ENCODE results near the gene TRPC5OS. TPM values are rescaled to one million over a fixed set of nuclear protein-coding genes. Genes with fewer than 3 reads are reported as not detected.

Gene TRPC5OS
- total RNA-seq, 1 donor from 2014 or later = not detected

GRCh38 chrX:111892375-111892774 is 16.4 kb downstream of the TRPC5OS start:
- DNase-seq (ENCODE audit: low spot score) (no peak), ATAC-seq (no peak)

- DNase-seq (ENCODE audit: low spot score) = no peak
- ATAC-seq = no peak
Observed at GRCh38 chrX:111896148-111896547, 20.2 kb downstream of the TRPC5OS start.

DNA sequence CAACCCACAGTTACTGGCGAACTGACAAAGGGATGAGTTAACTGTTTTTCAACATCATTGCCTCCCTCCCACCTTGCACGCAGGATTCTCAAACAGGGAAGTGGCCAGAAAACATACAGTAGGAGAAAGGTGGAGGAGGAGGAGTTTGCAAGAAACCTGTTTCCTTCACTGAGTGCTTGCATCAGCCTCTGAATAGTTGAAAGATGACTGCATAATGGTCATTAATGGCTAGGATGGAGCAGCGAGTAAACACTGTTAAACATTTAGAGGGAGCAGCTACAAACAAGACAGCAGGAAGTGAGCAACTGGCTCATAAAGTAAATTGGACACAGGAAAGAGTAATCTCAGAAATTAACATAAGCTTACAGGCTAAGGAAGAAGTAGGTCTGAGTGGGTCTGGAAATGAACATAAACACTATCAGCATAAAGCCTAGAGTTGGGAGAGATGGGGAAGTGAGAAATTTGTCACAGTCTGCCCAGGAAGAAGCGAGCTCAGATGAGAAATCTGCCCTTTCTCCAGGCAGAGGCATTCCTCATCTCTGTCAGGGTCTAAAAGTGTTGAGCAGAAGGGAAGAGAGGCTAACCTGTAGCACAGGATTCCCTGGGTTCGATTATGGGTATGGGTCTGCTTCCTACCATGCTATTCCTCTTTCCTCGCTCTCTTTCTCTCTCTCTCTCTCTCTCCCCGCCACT is 38.6 kb downstream of the TRPC5OS start:
- no peak for ATAC-seq
- DNase-seq (ENCODE audit: low spot score) = no peak

GRCh38 chrX:111917591-111917990 is 41.6 kb downstream of the TRPC5OS start:
- no peak for ATAC-seq
- DNase-seq (ENCODE audit: low spot score) = no peak

- DNase-seq (ENCODE audit: low spot score) (no peak), ATAC-seq (no peak)
Observed at GRCh38 chrX:111928456-111928855, 52.5 kb downstream of the TRPC5OS start.

Other genes with a start within 250 kb of the TRPC5OS start
- gene ALG13, start 195.0 kb upstream of the TRPC5OS start, total RNA-seq = 20.6 TPM
- gene TRPC5, start 206.6 kb downstream of the TRPC5OS start, total RNA-seq = 1.3 TPM
- gene RTL4, start 206.8 kb downstream of the TRPC5OS start, total RNA-seq = 0.55 TPM